ENCODE data around the gene TMEM108.

DNA sequence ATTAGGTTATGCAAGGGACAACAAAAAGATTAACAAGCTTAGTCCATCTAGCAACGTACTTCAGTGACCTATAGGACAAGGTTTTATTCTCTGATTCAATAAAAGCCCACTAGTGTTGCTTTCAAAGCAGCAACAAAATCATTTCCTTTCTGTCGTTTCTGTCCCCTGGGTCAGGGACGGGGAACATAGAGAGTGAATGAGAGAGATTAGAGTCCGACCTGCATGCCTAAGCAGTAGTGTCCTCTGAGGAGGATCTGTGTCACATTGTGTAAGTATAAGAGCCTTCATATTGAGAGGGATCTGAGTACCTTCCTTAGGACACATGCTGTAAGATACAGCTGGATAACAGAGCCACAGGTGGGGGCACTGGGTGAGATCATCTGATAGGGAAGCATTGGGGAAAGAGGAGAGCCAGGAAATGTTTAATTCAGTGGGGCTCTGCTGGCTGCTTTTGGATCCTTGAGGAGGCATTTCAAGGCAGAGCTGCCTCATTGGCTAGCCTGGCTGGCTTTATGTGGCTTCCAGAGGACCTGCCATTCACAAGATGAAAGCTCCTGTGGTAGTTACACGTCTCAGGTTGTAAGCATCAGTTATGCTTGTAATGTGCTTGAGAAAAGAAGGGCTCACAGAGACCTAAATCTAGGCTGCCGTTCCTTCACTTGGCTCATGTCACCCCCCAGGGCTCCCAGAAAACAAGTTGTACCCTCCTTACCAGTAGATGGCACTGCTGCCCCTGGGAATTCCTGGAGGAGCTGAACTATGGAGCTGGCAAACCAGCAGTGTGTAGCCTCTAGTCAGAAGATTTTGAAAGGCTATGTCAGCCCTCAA, 2.7 kb downstream of the TMEM108 start:
- peak; percentile 70 for TF ChIP-seq CTCF (IDR thresholded peaks at IDR 0.05; ENCODE audit: borderline replicate concordance, extremely low read depth, low read length, poor library complexity, severe bottlenecking)
- TF ChIP-seq EZH2 (IDR thresholded peaks at IDR 0.05; ENCODE audit: borderline replicate concordance, low read depth, low read length, severe bottlenecking) = no peak

Measured in DND-41 (cell line).